ENCODE results near the gene OSBP2.
"Not testable (repeated sequence)": the region's sequence is repeated elsewhere in the genome, so short reads cannot be mapped to it uniquely, and the experiment has no call there.

Gene OSBP2

GRCh38 chr22:30718938-30719337 lies 24.3 kb downstream of the OSBP2 start:
- no peak for DNase-seq

- DNase-seq: no peak
Measured at GRCh38 chr22:30720263-30720837, 25.7 kb downstream of the OSBP2 start.

GRCh38 chr22:30721741-30722140 lies 27.1 kb downstream of the OSBP2 start:
- DNase-seq: no peak

DNA sequence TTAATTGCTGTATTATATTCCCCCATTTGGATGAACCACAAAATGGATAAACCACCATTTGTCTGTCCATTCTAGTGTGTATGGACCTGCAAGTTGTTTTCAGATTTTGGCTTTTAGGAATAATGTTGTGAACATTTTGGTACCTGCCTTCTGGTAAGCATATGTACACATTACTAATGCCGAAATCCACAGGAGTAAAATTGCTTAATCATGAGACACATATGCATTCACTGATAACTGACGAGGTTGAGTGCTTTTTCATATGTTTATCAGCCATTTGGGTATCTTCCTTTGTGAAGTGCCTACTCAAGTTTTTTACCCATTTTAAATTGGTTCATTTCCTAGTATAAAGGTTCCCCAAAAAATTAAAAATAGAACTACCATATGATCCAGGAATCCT lies 34.2 kb downstream of the OSBP2 start:
- no peak for DNase-seq

DNA sequence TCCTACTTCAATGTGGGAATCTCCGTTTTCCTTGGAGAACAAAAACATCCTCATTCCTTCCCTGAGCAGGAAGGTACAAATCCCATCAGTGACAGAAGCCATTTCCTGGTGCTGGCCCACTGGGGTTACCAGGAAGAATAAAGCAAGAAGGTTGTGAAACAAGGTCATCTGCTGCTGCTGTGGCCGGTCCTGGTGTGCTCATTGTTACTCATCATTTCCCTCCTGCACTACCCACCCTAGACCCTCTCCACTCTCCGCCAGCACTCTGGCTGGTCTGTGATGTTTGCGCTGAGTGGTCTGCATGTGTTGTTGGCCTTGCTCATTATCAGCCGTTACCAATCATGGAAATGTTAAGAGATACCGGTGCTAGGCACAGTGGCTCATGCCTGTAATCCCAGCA lies 37.0 kb downstream of the OSBP2 start:
- no peak for DNase-seq

- no peak for DNase-seq
Measured at GRCh38 chr22:30732426-30732825, 37.8 kb downstream of the OSBP2 start.

DNA sequence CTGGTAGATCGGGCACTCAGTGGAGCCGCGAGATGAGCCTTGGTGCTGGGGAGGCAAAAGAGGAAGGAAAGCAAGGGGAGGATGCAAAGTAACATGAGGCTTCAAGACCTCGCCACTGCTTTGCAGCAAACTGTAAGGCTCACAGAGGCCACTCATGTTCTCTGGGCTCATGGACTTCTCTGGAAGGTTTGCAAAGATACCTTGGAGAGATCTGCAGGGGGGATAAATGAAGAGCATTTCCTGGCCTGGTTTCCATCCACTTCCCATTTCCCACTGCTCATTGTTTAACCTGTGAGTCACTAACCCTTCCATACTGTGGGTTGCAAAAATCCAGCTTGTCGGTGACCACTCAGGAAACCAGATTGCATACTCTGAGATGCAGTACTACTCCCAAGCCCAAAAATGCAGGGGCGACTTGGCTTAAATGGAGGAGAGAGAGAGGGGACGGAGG lies 38.5 kb downstream of the OSBP2 start:
- no peak for DNase-seq

DNA sequence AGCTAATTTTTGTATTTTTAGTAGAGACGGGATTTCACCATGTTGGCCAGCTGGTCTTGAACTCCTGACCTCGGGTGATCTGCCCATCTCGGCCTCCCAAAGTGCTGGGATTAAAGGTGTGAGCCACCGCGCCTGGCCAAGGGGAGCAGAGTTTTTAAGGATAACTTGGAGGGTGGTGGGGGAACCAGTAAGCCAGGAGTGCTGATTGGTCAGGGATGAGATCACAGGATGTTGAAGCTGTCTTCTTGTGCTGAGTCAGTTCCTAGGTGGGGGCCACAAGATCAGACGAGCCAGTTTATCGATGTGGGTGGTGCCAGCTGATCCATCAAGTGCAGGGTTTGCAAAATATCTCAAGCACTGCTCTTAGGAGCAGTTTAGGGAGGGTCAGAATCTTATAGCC lies 45.3 kb downstream of the OSBP2 start:
- DNase-seq: not testable (repeated sequence)

- not testable (repeated sequence) for DNase-seq
Measured at GRCh38 chr22:30740511-30740910, 45.8 kb downstream of the OSBP2 start.

DNA sequence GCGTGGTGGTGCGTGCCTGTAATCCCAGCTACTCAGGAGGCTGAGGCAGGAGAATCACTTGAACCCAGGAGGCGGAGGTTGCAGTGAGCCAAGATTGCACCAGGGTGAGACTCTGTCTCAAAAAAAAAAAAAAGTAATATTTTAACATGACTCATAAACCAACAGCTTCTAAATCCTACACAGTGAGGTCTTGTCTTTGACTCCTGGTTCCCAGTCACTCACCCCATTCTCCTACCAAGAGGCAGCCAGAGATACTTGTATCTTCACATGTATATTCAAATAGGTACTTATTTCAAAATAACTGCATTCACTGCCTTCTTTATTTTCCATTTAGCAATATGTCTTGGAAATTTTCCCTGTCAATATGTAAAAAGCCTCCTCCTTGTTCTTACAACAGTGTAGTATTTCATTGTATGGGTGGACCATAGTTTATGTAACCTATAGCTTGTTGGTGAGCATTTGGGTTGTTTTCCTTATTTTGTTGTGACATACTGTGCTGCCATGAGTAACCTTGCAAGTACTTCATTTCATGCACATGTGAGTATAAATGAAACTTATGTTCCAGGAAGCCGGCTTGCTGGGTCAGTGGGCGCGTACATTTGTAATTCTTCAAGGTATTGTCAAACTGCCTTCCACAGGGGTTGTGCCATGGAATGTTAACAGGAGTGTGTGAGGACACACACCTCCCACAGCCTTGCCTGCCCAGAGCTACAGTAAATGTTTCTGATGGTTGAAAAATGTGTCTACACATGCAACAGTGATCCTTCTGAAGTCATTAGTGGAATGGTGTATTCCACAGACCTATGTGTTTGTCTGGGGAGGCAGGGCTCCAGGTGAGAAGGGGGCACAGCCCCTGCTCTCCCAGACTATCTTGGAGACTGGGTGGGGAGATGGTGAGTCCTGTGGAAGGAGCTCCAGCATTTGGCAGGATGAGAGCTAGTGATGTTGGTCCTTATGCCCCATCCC lies 47.9 kb downstream of the OSBP2 start:
- no peak for DNase-seq

DNA sequence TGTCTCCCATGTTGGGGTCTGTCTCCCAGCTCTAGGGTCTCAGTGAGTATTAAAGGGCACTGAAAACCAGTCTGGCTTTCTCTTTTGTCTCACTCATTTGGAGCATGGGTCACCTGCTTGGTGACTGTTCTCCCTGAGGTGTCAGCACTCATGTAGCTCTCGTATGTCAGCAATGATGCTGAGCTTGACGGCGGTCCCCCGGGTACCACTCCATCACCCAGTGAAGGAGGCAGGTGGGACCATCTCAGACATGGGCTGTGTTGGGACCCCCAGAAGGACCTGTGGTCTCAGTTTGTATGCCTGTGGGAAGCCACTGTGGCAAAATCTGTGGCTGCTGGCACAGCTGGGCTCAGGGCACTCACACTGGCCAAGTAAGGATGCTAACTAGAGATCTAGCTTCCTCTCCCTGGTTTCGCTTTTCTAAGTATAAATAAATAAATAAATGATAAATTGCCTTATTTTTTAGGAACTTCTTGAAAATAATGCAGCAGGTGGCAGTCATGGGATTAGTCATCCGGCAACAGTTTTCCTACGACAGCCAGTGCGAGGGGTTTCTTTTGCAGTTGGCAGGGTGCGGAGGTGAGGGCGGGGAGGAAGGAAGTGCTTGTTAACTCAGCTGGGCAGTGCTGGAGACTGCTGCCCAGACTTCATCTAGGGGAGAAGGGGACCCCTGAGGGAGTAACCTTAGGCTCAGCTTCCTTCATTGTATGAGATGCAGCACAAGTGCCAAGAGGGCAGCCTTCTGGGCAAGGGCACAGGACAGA lies 48.8 kb downstream of the OSBP2 start:
- DNase-seq: no peak

GRCh38 chr22:30744224-30744623 lies 49.5 kb downstream of the OSBP2 start:
- DNase-seq: no peak

DNA sequence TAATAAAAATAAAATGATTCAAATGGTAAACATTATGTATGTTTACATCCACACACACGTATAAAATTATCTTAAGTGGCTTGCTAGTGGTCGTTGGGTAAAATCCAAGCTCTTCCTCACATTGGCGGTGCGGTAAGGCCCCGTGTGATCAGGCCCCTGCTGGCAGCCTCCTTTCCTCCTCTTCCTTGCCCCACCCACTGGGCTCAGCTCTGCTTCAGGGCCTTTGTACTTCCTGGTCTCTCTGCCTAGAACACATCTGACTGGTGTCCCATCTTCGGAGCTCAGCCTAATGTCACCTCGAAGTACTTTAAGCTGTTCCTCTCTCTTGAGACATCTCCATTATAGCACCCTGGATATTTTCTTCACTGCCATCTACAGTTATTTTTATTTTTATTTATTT lies 52.8 kb downstream of the OSBP2 start:
- DNase-seq: no peak

- DNase-seq: no peak
Measured at GRCh38 chr22:30749272-30749671, 54.6 kb downstream of the OSBP2 start.

- no peak for DNase-seq
Measured at GRCh38 chr22:30749849-30750248, 55.2 kb downstream of the OSBP2 start.

DNA sequence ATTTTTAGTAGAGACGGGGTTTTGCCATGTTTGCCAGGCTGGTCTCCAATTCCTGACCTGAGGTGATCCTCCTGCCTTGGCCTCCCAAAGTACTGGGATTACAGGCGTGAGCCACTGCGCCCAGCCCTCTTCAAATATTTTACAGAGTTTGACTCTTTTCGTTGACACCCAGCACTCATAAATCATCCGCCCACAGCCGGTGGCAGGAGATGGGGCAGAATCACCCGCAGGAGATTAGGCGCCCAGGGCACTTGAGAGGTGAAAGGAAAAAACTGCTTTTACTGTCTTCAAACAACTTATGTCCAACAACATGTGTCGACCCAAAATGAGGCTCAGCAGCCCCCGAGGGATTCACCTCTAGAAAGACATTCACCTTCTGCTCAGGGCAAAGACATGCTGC lies 56.9 kb downstream of the OSBP2 start:
- no peak for DNase-seq

DNA sequence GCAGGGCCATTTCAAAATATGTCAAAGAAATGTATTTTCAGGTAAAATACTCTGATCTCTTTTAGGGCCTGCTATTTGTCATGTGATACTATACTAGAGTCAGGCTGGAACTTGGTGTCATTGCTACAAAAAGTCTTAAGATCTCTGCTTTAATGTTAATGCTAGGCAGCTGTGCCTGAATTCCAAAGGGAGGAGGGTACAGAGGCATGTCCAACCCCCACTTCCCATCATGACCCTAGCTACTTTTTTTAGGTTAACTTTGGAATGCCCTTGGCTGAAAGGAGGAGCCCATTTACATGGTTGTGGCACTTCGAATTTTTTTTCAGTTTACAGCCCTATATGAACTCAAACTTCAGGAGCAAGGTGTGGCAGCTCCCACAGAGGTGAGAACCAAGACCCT lies 58.1 kb downstream of the OSBP2 start:
- DNase-seq: no peak

DNA sequence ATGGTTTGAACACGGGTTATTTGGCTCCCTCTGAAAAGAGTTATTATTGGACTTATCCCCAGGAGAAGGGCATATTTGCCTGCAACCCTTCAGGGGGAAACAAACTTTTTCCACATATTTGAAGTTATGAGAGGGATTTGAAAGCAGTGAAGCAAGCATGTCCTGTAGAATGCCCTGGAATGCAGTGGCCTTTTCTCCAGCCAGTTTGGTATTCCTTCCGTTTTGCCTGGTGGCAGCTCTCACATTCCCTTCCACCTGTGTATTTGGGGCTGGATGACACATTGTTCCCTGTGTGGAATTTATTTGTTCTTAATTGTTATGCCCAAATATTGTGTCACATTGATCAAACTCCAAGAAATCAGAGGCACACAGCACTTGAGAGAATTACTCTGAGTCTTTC lies 59.0 kb downstream of the OSBP2 start:
- no peak for DNase-seq

DNA sequence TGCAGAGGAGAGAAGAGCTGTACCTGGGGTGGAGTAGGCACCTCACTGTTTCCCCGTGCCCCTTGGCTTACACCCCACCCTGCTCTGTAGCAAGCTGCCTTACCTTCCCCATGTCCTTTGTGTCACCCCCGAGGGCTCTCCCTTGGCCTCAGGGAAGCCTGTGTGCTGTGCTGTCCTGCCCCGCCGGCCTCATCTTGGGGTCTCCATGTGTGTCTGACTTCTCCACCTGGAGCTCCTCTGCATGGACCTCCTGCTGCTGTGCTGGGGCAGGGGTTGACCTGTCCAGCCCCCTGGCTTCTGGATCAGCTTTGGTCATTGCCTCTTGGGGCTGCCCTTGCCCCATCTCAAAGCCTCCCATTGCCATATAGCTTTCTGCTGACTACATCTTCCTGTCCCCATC lies 59.8 kb downstream of the OSBP2 start:
- no peak for DNase-seq

DNA sequence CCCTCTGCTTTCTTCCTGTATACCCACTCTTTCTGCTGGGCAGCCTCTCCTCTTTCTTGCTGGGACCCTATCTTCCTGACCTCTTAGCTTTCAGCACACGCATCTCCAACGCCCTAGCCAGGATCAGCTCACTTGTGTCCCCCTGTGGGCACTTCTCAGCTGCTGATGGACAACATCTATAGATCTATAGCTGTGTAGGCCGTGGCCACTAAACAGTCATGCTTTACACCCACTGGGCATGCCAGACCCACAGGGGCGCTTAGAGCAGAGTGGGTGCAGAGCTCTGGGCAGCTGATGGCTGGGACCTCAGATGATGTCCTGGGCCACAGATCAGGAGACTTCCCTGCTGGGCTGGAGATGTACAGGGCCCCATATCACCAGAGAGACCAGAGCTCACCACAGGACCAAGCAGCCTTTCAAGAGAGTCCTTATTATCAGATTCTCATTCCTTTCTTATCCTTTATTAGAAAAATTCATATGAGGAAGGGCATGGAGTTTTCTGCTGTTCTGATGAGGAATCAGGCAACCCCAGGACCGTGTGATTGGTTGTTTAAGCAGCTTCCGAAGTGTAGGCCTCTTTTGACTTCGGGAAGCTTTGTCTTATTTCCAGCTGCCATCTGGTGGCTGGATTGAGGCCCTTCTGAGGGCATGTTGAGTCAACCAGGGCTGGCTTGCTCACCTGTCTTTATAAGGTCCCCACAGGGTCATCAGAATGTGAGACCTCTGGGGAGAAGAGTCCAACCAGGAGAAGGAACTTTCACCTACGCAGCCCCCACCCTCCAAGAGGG lies 60.5 kb downstream of the OSBP2 start:
- DNase-seq: peak; percentile 64

- no peak for DNase-seq
Measured at GRCh38 chr22:30755759-30756124, 61.1 kb downstream of the OSBP2 start.

DNA sequence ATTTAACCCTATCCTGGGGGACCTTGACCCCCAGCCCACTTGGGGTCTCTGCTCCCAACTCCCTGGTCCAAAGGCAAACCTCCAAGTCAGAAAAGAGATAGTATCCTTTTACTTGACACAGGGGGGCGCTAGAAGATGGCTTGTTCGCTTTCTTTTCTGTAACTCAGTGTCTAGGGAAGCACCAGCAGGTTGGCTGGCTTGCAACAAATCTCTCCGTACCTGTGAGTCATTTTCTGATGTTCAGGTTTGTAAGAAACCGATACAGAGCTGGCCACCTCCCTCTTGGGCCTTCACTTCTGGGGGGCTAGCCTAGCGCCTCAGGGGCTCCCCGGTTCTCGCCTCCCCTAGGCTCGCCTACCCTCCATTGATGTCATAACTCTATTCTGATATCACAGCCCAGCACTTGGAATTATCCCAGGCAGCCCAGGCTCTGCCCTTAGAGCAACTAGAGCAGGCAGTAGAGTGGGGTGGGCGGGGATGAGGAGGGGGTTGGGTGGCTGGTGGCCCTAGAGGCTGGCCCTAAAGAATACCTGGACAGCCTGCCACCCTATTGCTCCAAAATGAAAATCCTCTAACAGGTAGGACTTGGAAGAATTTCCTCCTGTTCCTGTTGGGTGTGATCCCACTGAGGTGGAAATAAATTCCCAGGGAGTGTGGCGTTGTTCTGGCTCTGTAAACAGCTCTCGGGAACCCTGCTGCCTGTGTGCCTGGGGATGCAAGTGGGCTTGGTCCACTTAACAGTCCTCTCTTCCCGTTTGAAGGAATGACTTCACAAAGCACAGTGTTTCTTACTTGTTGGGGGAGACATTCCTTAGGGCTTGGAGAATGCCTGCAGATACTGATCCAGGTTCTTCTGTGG lies 69.4 kb downstream of the OSBP2 start:
- DNase-seq: peak; percentile 21
